ENCODE measurements around the gene NTRK1.

The NTRK1 gene

DNA sequence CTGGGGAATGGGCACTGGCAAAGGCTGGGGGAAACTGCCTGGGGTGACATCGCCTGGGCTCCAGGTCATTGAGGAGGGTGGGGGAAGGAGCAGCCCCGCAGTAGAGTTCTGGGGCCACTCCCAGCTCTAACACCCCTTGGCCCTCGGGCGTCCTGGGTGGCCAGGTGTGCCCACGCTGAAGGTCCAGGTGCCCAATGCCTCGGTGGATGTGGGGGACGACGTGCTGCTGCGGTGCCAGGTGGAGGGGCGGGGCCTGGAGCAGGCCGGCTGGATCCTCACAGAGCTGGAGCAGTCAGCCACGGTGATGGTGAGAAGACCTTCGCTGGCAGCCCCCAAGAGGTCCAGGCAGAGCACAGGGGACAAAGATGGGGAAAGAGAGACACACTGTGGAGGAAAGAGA is 7.7 kb downstream of the NTRK1 start:
- no peak for DNase-seq (ENCODE audit: low read depth in 1 of 2, low spot score in 1 of 2)
- H3K4me3 ChIP-seq (replicated peaks; ENCODE audit: insufficient read depth, low read length) = no peak overlapping the region
- no peak for TF ChIP-seq GABPA (IDR thresholded peaks at IDR 0.05; ENCODE audit: low read depth)
- TF ChIP-seq SPI1 (IDR thresholded peaks at IDR 0.05; ENCODE audit: borderline replicate concordance, low read depth) = no peak
- no peak for TF ChIP-seq POLR2AphosphoS5 (IDR thresholded peaks at IDR 0.05; ENCODE audit: low read depth)
- TF ChIP-seq, protein P1, sequence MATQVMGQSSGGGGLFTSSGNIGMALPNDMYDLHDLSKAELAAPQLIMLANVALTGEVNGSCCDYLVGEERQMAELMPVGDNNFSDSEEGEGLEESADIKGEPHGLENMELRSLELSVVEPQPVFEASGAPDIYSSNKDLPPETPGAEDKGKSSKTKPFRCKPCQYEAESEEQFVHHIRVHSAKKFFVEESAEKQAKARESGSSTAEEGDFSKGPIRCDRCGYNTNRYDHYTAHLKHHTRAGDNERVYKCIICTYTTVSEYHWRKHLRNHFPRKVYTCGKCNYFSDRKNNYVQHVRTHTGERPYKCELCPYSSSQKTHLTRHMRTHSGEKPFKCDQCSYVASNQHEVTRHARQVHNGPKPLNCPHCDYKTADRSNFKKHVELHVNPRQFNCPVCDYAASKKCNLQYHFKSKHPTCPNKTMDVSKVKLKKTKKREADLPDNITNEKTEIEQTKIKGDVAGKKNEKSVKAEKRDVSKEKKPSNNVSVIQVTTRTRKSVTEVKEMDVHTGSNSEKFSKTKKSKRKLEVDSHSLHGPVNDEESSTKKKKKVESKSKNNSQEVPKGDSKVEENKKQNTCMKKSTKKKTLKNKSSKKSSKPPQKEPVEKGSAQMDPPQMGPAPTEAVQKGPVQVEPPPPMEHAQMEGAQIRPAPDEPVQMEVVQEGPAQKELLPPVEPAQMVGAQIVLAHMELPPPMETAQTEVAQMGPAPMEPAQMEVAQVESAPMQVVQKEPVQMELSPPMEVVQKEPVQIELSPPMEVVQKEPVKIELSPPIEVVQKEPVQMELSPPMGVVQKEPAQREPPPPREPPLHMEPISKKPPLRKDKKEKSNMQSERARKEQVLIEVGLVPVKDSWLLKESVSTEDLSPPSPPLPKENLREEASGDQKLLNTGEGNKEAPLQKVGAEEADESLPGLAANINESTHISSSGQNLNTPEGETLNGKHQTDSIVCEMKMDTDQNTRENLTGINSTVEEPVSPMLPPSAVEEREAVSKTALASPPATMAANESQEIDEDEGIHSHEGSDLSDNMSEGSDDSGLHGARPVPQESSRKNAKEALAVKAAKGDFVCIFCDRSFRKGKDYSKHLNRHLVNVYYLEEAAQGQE (IDR thresholded peaks at IDR 0.05; ENCODE audit: insufficient replicate concordance, low read depth) = no peak
- TF ChIP-seq, protein P2, sequence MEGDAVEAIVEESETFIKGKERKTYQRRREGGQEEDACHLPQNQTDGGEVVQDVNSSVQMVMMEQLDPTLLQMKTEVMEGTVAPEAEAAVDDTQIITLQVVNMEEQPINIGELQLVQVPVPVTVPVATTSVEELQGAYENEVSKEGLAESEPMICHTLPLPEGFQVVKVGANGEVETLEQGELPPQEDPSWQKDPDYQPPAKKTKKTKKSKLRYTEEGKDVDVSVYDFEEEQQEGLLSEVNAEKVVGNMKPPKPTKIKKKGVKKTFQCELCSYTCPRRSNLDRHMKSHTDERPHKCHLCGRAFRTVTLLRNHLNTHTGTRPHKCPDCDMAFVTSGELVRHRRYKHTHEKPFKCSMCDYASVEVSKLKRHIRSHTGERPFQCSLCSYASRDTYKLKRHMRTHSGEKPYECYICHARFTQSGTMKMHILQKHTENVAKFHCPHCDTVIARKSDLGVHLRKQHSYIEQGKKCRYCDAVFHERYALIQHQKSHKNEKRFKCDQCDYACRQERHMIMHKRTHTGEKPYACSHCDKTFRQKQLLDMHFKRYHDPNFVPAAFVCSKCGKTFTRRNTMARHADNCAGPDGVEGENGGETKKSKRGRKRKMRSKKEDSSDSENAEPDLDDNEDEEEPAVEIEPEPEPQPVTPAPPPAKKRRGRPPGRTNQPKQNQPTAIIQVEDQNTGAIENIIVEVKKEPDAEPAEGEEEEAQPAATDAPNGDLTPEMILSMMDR (IDR thresholded peaks at IDR 0.05; ENCODE audit: insufficient read depth, low read length) = no peak
- no peak overlapping the region for H3K27ac ChIP-seq (replicated peaks)
- H3K27me3 ChIP-seq (ENCODE audit: insufficient read depth, poor library complexity, severe bottlenecking) = peaks cover 23% of the 10 kb centered on the region

DNA sequence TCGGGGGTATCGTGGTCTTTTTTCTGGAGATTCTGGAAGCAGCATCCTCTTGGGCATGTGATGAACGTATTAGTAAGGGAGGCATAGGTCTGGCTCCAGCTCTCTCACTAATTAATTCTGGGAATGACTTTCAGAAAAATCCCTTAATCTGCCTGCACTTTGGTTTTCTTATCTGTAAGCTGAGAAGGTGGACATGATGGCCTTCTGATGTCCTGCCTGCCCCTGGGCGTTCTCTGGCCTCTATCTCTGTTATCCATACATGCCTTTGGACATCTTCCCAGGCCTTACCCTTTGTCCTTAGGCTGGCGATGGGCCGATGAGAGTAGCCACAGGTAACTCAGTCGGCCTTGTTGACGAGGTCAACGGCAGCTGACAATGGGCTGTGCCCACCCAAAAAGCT is 8.8 kb downstream of the NTRK1 start:
- Histone ChIP-seq H3K4me3 (replicated peaks; ENCODE audit: insufficient read depth, low read length) (no peak overlapping the region), H3K27ac (replicated peaks) (no peak overlapping the region), H3K27me3 (ENCODE audit: insufficient read depth, poor library complexity, severe bottlenecking) (peaks cover 21% of the 10 kb centered on the region)
- DNase-seq (ENCODE audit: low read depth in 1 of 2, low spot score in 1 of 2) = no peak
- TF ChIP-seq POLR2AphosphoS5 (IDR thresholded peaks at IDR 0.05; ENCODE audit: low read depth) (no peak), SPI1 (IDR thresholded peaks at IDR 0.05; ENCODE audit: borderline replicate concordance, low read depth) (no peak)

DNA sequence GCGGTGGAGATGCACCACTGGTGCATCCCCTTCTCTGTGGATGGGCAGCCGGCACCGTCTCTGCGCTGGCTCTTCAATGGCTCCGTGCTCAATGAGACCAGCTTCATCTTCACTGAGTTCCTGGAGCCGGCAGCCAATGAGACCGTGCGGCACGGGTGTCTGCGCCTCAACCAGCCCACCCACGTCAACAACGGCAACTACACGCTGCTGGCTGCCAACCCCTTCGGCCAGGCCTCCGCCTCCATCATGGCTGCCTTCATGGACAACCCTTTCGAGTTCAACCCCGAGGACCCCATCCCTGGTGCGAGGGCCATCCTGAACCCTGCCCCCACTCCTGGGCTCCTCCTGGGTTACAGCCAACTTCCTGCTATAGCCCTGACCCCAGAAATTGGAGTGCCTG is 13.0 kb downstream of the NTRK1 start:
- DNase-seq (ENCODE audit: low read depth in 1 of 2, low spot score in 1 of 2) = no peak
- Histone ChIP-seq H3K27me3 (ENCODE audit: insufficient read depth, poor library complexity, severe bottlenecking) (peaks cover 39% of the 10 kb centered on the region), H3K27ac (replicated peaks) (no peak overlapping the region), H3K4me3 (replicated peaks; ENCODE audit: insufficient read depth, low read length) (no peak overlapping the region)
- TF ChIP-seq, protein P1 (IDR thresholded peaks at IDR 0.05; ENCODE audit: insufficient replicate concordance, low read depth) = no peak
- TF ChIP-seq SPI1 (IDR thresholded peaks at IDR 0.05; ENCODE audit: borderline replicate concordance, low read depth) = no peak

DNA sequence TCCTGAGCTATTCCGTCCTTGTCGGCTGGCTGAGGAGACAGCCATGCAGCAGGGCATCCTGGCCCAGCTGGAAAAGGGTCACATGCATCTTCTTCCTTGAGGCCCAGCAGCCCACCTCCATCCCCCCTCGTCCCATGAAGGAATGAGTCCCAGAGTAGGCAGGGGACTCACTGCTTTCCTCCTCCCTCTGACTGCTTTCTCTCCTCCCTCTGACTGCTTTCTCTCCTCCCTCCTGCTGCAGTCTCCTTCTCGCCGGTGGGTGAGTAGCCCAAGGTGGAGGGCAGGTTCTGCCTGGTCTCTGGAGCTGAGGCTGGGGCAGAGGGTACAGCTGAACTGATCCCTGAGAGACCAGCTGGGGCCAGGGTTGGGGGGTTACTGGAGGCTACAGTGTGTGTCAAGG is 13.5 kb downstream of the NTRK1 start:
- Histone ChIP-seq H3K4me3 (replicated peaks; ENCODE audit: insufficient read depth, low read length) (no peak overlapping the region), H3K27ac (replicated peaks) (no peak overlapping the region), H3K27me3 (ENCODE audit: insufficient read depth, poor library complexity, severe bottlenecking) (peaks cover 35% of the 10 kb centered on the region)
- TF ChIP-seq, protein P1 (IDR thresholded peaks at IDR 0.05; ENCODE audit: insufficient replicate concordance, low read depth) = no peak
- TF ChIP-seq POLR2AphosphoS5 (IDR thresholded peaks at IDR 0.05; ENCODE audit: low read depth) (no peak), GABPA (IDR thresholded peaks at IDR 0.05; ENCODE audit: low read depth) (no peak), SPI1 (IDR thresholded peaks at IDR 0.05; ENCODE audit: borderline replicate concordance, low read depth) (no peak)
- TF ChIP-seq, protein P2 (IDR thresholded peaks at IDR 0.05; ENCODE audit: insufficient read depth, low read length) = no peak
- DNase-seq (ENCODE audit: low read depth in 1 of 2, low spot score in 1 of 2) = no peak
